K562 (cell line): ENCODE results near the gene RIOK3. TPM values are rescaled to one million over a fixed set of nuclear protein-coding genes. Genes with fewer than 3 reads are reported as not detected.

Experiments used
- ATAC-seq: fragments of 200-7000 bp; cut with Tn5 transposase; 3 replicates; pipeline ENCODE4 v1.9.1; 2020; ENCODE audit warnings: moderate library complexity
- BruUV-seq: library from RNA; stranded (reverse); fragments of 400-500 nt; replicated peaks from 2 replicates; lab custom pipeline; 2021; lab: Mats Ljungman, UMichigan
- CTCF ChIA-PET: fragments of 300-600 bp; formaldehyde crosslinking; extraction: SDS; loops from one replicate; lab custom pipeline; 2021; ENCODE audit warnings: low intra/inter-chr PET ratio; lab: Yijun Ruan, JAX
- POLR2A ChIA-PET: fragments of 300-600, 350-650 bp; sonication (Branson Sonifier 250); formaldehyde crosslinking; extraction: SDS; loops from one replicate; lab custom pipeline; 2021; ENCODE audit warnings: antibody characterized with exemption, inconsistent platforms; lab: Yijun Ruan, JAX
- DNase-seq, 4 experiments: peaks; one replicate each; pipeline versions ENCODE4 v3.0.0 to v3.0.0-alpha.2; 2011 to 2018; ENCODE audit warnings: low spot score in 3 of 4, mixed read lengths in 3 of 4; ENCODE audit errors: extremely low read depth in 1 of 4
- FAIRE-seq: peaks from 2 replicates; lab custom pipeline; 2011; peaks lifted over from hg19 to GRCh38; lab: Jason Lieb, UNC
- H2AFZ ChIP-seq: 2 replicates; pipeline ENCODE4 v1.6.0; 2011; ENCODE audit warnings: low read depth, low read length, control low read depth, inconsistent platforms
- H3K27ac ChIP-seq: fragments of 200-600 bp; 3 replicates; pipeline ENCODE4 v1.8.0; 2011; ENCODE audit warnings: low read depth, mild to moderate bottlenecking, control low read depth, inconsistent platforms, low read length, moderate library complexity, mixed read lengths; ENCODE audit errors: extremely low read depth
- H3K27me3 ChIP-seq, 2 experiments: fragments of 300-600 bp in 1 of 2; 2 replicates in 1 of 2; 3 replicates in 1 of 2; pipeline versions ENCODE4 v1.6.0 to v1.8.0; 2011; ENCODE audit warnings: inconsistent platforms in 2 of 2, low read length in 2 of 2, mild to moderate bottlenecking in 1 of 2, mixed read lengths in 1 of 2, moderate library complexity in 1 of 2; ENCODE audit not compliant: control insufficient read depth in 2 of 2, insufficient read depth in 2 of 2
- H3K36me3 ChIP-seq: fragments of 300-600 bp; 3 replicates; pipeline ENCODE4 v1.8.0; 2011; ENCODE audit warnings: mild to moderate bottlenecking, low read length, inconsistent platforms; ENCODE audit not compliant: control insufficient read depth, insufficient read depth
- H3K4me1 ChIP-seq, 2 experiments: fragments of 200-600 bp in 1 of 2; replicated peaks in 1 of 2; 2 replicates in 1 of 2; 3 replicates in 1 of 2; pipeline versions ENCODE4 v1.5.1 to v1.8.0; 2011; ENCODE audit warnings: inconsistent platforms in 2 of 2, low read length in 2 of 2, mild to moderate bottlenecking in 1 of 2, mixed read lengths in 1 of 2, moderate library complexity in 1 of 2; ENCODE audit not compliant: control insufficient read depth in 2 of 2, insufficient read depth in 2 of 2
- H3K4me2 ChIP-seq: 2 replicates; pipeline ENCODE4 v1.6.1; 2011; ENCODE audit warnings: low read length, control low read depth, inconsistent platforms, mixed read lengths; ENCODE audit not compliant: insufficient read depth
- H3K4me3 ChIP-seq: fragments of 200-600 bp; sonication (generic), shearing (Covaris generic); 2 replicates; pipeline ENCODE4 v1.5.1; 2016; ENCODE audit warnings: control low read depth, inconsistent platforms
- H3K79me2 ChIP-seq: fragments of 200-600 bp; 3 replicates; pipeline ENCODE4 v1.8.0; 2011; ENCODE audit warnings: low read length, inconsistent platforms; ENCODE audit not compliant: control insufficient read depth, insufficient read depth
- H3K9ac ChIP-seq, 2 experiments: 2 replicates each; pipeline versions ENCODE4 v1.6.0 to v1.6.1; 2011; ENCODE audit warnings: low read depth in 2 of 2, low read length in 2 of 2, control low read depth in 1 of 2, inconsistent platforms in 1 of 2, mild to moderate bottlenecking in 1 of 2, mixed read lengths in 1 of 2; ENCODE audit not compliant: insufficient read depth in 1 of 2
- H3K9me1 ChIP-seq: one replicate; pipeline ENCODE4 v1.6.0; 2011; ENCODE audit warnings: inconsistent platforms, mild to moderate bottlenecking, low read length, moderate library complexity; ENCODE audit not compliant: control insufficient read depth, insufficient read depth
- H3K9me3 ChIP-seq: replicated peaks from 2 replicates; pipeline ENCODE4 v1.5.1; 2011; ENCODE audit warnings: low read depth, low read length, inconsistent platforms; ENCODE audit not compliant: control insufficient read depth, insufficient read depth
- H4K20me1 ChIP-seq: replicated peaks from 2 replicates; pipeline ENCODE4 v1.6.1; 2011; ENCODE audit warnings: low read length, inconsistent platforms, mixed read lengths; ENCODE audit not compliant: control insufficient read depth, insufficient read depth
- CREB3L1 ChIP-seq: fragments of 450-650 bp; IDR thresholded peaks from 2 replicates; pipeline ENCODE4 v1.6.1; 2014; ENCODE audit warnings: low read depth, mild to moderate bottlenecking, moderate library complexity, borderline replicate concordance
- KDM2B ChIP-seq: fragments of 250-450 bp; sonication (Bioruptor Pico); IDR thresholded peaks from 2 replicates; pipeline ENCODE4 v1.8.0; 2021; ENCODE audit warnings: mild to moderate bottlenecking, moderate library complexity
- MAFF ChIP-seq: IDR thresholded peaks from 2 replicates; pipeline ENCODE4 v1.6.1; 2012; ENCODE audit warnings: low read length, improper control_type of control experiment
- MBD2 ChIP-seq: sonication (generic); IDR thresholded peaks from 2 replicates; pipeline ENCODE4 v1.6.1; 2016; ENCODE audit warnings: low read depth, borderline replicate concordance
- RBM15 ChIP-seq: fragments of 200-400 bp; formaldehyde crosslinking; IDR thresholded peaks from 2 replicates; pipeline ENCODE4 v1.6.1; 2018; ENCODE audit warnings: mild to moderate bottlenecking, low read length, moderate library complexity; ENCODE audit not compliant: insufficient read depth
- XRCC3 ChIP-seq: fragments of 450-650 bp; IDR thresholded peaks from 2 replicates; pipeline ENCODE4 v1.6.1; 2017; ENCODE audit warnings: mild to moderate bottlenecking, moderate library complexity
- ZBTB17 ChIP-seq: fragments of 450-650 bp; formaldehyde crosslinking; IDR thresholded peaks from 2 replicates; pipeline ENCODE4 v1.4.0; 2020; ENCODE audit warnings: mild to moderate bottlenecking
- ZFPM2 ChIP-seq: fragments of 250-450 bp; sonication (Bioruptor Pico); IDR thresholded peaks from 2 replicates; pipeline ENCODE4 v1.5.1; 2022; ENCODE audit warnings: mild to moderate bottlenecking
- ZNF197 ChIP-seq: fragments of 200-800 bp; sonication (Bioruptor generic); IDR thresholded peaks from 2 replicates; pipeline ENCODE4 v1.6.1; 2016; ENCODE audit warnings: low read depth, missing genetic modification characterization, missing compliant biosample characterization
- ZNF449 ChIP-seq: fragments of 250-450 bp; sonication (Bioruptor Pico); IDR thresholded peaks from 2 replicates; pipeline ENCODE4 v1.8.0; 2022; ENCODE audit warnings: moderate library complexity, mild to moderate bottlenecking, inconsistent platforms
- ZNF740 ChIP-seq, 3 experiments: fragments of 200-800 bp in 1 of 3; sonication (Bioruptor generic) in 1 of 3; sonication (generic) in 1 of 3; formaldehyde crosslinking in 1 of 3; IDR thresholded peaks; 2 replicates each; pipeline versions ENCODE4 v1.6.1 to v1.8.0; 2016 to 2022; ENCODE audit warnings: mild to moderate bottlenecking in 2 of 3, missing compliant biosample characterization in 2 of 3, missing genetic modification characterization in 2 of 3, missing genetic modification reagents in 1 of 3
- ZNF785 ChIP-seq: fragments of 250-450 bp; sonication (Bioruptor Pico); IDR thresholded peaks from 2 replicates; pipeline ENCODE4 v1.4.0; 2020; ENCODE audit warnings: mild to moderate bottlenecking
- WGBS: fragments of 100-300 bp; shearing (Covaris generic); methylation state at CpG from one replicate; pipeline ENCODE4 v1.1.6; 2016; ENCODE audit warnings: low coverage, mixed read lengths; ENCODE audit not compliant: insufficient coverage; ENCODE audit errors: missing lambda C conversion rate; 5-methylcytosine and 5-hydroxymethylcytosine counted together
- in situ Hi-C: fragments of 300-500 bp; cut with MboI; formaldehyde crosslinking; loops from 4 replicates; pipeline ENCODE4 v1.15.0; 2018; ENCODE audit warnings: inconsistent platforms, mixed read lengths
- intact Hi-C: fragments of 100-400 bp; cut with micrococcal nuclease; formaldehyde crosslinking; loops from 2 replicates; pipeline ENCODE4 v1.14.2; 2022
- polyA plus RNA-seq, 8 experiments: library from polyadenylated mRNA; depleted of rRNA in 4 of 8; stranded (reverse) in 5 of 8; unstranded in 3 of 8; fragments of >200 nt; fragmentation: Nextera tagmentation in 2 of 8; fragmentation: Illumina TruSeq in 1 of 8; extraction: Ambion mirVana in 2 of 8; extraction: Trizol in 1 of 8; gene quantifications; 2 replicates each; pipeline versions ENCODE4 v1.2.1 to v1.2.3, GENCODE V29; 2011 to 2014; ENCODE audit warnings: inconsistent platforms in 1 of 8, missing spikeins in 1 of 8
- total RNA-seq, 7 experiments: library from RNA; depleted of rRNA in 6 of 7; stranded (reverse); fragments of >200 nt in 6 of 7; fragmentation: Illumina TruSeq in 2 of 7; extraction: Trizol in 2 of 7; gene quantifications; 2 replicates each; pipeline versions ENCODE4 v1.2.1 to v1.2.3, GENCODE V29; 2011 to 2021; ENCODE audit warnings: low replicate concordance in 1 of 7
- TF ChIP-seq, protein P1 (sequence below): fragments of 250-450 bp; sonication (Bioruptor Pico); IDR thresholded peaks from 2 replicates; pipeline ENCODE4 v1.4.0; 2020; ENCODE audit warnings: mild to moderate bottlenecking, moderate library complexity
- TF ChIP-seq, protein P2 (sequence below), 2 experiments: fragments of 450-650 bp in 1 of 2; sonication (generic) in 1 of 2; formaldehyde crosslinking; conservative IDR thresholded peaks; 2 replicates each; pipeline versions ENCODE4 v1.4.0 to v1.8.1; 2020 to 2022; ENCODE audit warnings: mild to moderate bottlenecking in 1 of 2, missing genetic modification reagents in 1 of 2

RIOK3 gene
- total and polyA plus RNA-seq, 9 of the 15 experiments (the other 6 are each of a cell fraction or from before 2014, with no cell fraction given): 21.4 to 89.5 (median 62.9) TPM

GRCh38 chr18:23519734-23520133, 66.6 kb downstream of the RIOK3 start (continued):
- TF ChIP-seq ZNF449 (CRISPR knock-in tag) (no peak), ZFPM2 (CRISPR knock-in tag) (no peak), RBM15 (no peak), KDM2B (CRISPR knock-in tag) (no peak)
- TF ChIP-seq, all 486 proteins: peak for 3

- Histone ChIP-seq H3K27ac (no peak overlapping the region), H3K4me3 (no peak overlapping the region), H3K9me1 (no peaks in the 10 kb centered on the region), H4K20me1 (no peaks in the 10 kb centered on the region), H3K4me2 (no peak overlapping the region), H3K79me2 (no peaks in the 10 kb centered on the region), H3K27me3 (no peaks in the 10 kb centered on the region), H3K9me3 (no peaks in the 10 kb centered on the region), H3K36me3 (peaks cover 83% of the 10 kb centered on the region), H2AFZ (no peak overlapping the region), H3K9ac (no peak overlapping the region), H3K4me1 (no peaks in the 10 kb centered on the region)
- TF ChIP-seq MBD2 (no peak), MAFF (no peak), ZNF197 (CRISPR knock-in tag) (no peak), ZNF785 (CRISPR knock-in tag) (no peak), XRCC3 (no peak), ZNF740 (CRISPR knock-in tag; IDR thresholded peaks at IDR 0.05) (no peak), ZNF740 (tag; IDR thresholded peaks at IDR 0.05) (no peak), ZBTB17 (CRISPR knock-in tag) (no peak), CREB3L1 (no peak)
- TF ChIP-seq, protein P1, sequence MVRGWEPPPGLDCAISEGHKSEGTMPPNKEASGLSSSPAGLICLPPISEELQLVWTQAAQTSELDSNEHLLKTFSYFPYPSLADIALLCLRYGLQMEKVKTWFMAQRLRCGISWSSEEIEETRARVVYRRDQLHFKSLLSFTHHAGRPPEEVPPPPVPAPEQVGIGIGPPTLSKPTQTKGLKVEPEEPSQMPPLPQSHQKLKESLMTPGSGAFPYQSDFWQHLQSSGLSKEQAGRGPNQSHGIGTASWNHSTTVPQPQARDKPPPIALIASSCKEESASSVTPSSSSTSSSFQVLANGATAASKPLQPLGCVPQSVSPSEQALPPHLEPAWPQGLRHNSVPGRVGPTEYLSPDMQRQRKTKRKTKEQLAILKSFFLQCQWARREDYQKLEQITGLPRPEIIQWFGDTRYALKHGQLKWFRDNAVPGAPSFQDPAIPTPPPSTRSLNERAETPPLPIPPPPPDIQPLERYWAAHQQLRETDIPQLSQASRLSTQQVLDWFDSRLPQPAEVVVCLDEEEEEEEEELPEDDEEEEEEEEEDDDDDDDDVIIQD (CRISPR knock-in tag): no peak
- TF ChIP-seq, protein P2, sequence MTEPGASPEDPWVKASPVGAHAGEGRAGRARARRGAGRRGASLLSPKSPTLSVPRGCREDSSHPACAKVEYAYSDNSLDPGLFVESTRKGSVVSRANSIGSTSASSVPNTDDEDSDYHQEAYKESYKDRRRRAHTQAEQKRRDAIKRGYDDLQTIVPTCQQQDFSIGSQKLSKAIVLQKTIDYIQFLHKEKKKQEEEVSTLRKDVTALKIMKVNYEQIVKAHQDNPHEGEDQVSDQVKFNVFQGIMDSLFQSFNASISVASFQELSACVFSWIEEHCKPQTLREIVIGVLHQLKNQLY (CRISPR knock-in tag; conservative IDR thresholded peaks at IDR 0.05): no peak
- CTCF ChIA-PET: no interaction called here
- in situ Hi-C loops: no loop called here
- no peak for DNase-seq
- FAIRE-seq: peak; percentile 6
- POLR2A ChIA-PET: interaction anchor here (0.5 kb wide), 1 partner anchor 328 kb away, joined by 3 read pairs; no protein-coding TSS in a partner anchor
- WGBS: 85% methylated on average over 7 of the region's 7 CpGs
- no TSS peak for BruUV-seq
- intact Hi-C loops: no loop called here
- ATAC-seq: no peak
Observed at GRCh38 chr18:23521271-23521670, 68.2 kb downstream of the RIOK3 start.
